ENCODE measurements around the gene MAFG. TPM values are rescaled to one million over a fixed set of nuclear protein-coding genes. Genes with fewer than 3 reads are reported as not detected.

Gene MAFG
- total and polyA plus RNA-seq, 2 of the 13 experiments (the other 11 are each of a cell fraction or from before 2014, with no cell fraction given) = 14.5 to 20.0 TPM

GRCh38 chr17:81909966-81910839 lies 17.3 kb downstream of the MAFG start (continued):
- TF ChIP-seq NCOA5 (CRISPR knock-in tag; IDR thresholded peaks at IDR 0.05) (no peak; the same call in 1 of the 2 replicates), PRMT3 (CRISPR knock-in tag; IDR thresholded peaks at IDR 0.05; ENCODE audit: borderline replicate concordance, low read depth) (no peak), CCAR2 (optimal IDR thresholded peaks at IDR 0.05; ENCODE audit: low read depth, low read length) (no peak), SIX1 (CRISPR knock-in tag; IDR thresholded peaks at IDR 0.05; ENCODE audit: borderline replicate concordance) (peak; percentile 25; the same call in 1 of the 2 replicates), ZNF362 (CRISPR knock-in tag; IDR thresholded peaks at IDR 0.05; ENCODE audit: borderline replicate concordance) (no peak), ONECUT2 (CRISPR knock-in tag; IDR thresholded peaks at IDR 0.05) (peak; percentile 34; the same call in 1 of the 2 replicates), BRD4 (CRISPR knock-in tag; IDR thresholded peaks at IDR 0.05) (0 out of 2 replicates have a peak, but pooled peaks have one; percentile 9), TBX3 (IDR thresholded peaks at IDR 0.05; ENCODE audit: borderline replicate concordance) (peak; percentile 72; the same call in 1 of the 2 replicates), ASH2L (IDR thresholded peaks at IDR 0.05; ENCODE audit: insufficient read length, low read depth, low read length) (peak; percentile 84), HNRNPUL1 (IDR thresholded peaks at IDR 0.05; ENCODE audit: low read depth, low read length) (no peak), ZBTB3 (CRISPR knock-in tag; IDR thresholded peaks at IDR 0.05; ENCODE audit: borderline replicate concordance, low read depth) (0 out of 2 replicates have a peak, but pooled peaks have one; percentile 65), ZNF883 (CRISPR knock-in tag; IDR thresholded peaks at IDR 0.05; ENCODE audit: not compliant biosample characterization) (peak; percentile 45), HMGXB4 (CRISPR knock-in tag; IDR thresholded peaks at IDR 0.05; ENCODE audit: borderline replicate concordance in 1 of 2, low read depth in 1 of 2) (peak; percentile 65 to 73; a peak in 3 of 4 replicates), ZFP36 (IDR thresholded peaks at IDR 0.05; ENCODE audit: borderline replicate concordance, low read depth, low read length, partially characterized antibody) (no peak), ZNF776 (CRISPR knock-in tag; IDR thresholded peaks at IDR 0.05) (no peak), HMGA1 (CRISPR knock-in tag; conservative IDR thresholded peaks at IDR 0.05) (no peak), PCBP1 (IDR thresholded peaks at IDR 0.05; ENCODE audit: borderline replicate concordance, low read depth, low read length) (0 out of 2 replicates have a peak, but pooled peaks have one; percentile 50), CHD4 (IDR thresholded peaks at IDR 0.05; ENCODE audit: borderline replicate concordance, low read length) (peak; percentile 74; the same call in 1 of the 2 replicates), ZBTB21 (CRISPR knock-in tag; IDR thresholded peaks at IDR 0.05) (no peak), MBD4 (IDR thresholded peaks at IDR 0.05; ENCODE audit: borderline replicate concordance, low read length) (no peak), HOMEZ (CRISPR knock-in tag; IDR thresholded peaks at IDR 0.05; ENCODE audit: low read depth) (no peak; the same call in 1 of the 2 replicates), MIER3 (CRISPR knock-in tag; IDR thresholded peaks at IDR 0.05; ENCODE audit: borderline replicate concordance) (peak; percentile 71; the same call in 1 of the 2 replicates), ZNF580 (CRISPR knock-in tag; IDR thresholded peaks at IDR 0.05; ENCODE audit: borderline replicate concordance, low read depth) (no peak; the same call in 1 of the 2 replicates), IKZF1 (IDR thresholded peaks at IDR 0.05) (no peak)

All from HepG2 (cell line).